ENCODE results near the gene DEFB126. TPM values are rescaled to one million over a fixed set of nuclear protein-coding genes. Genes with fewer than 3 reads are reported as not detected.
"Not testable (repeated sequence)": the region's sequence is repeated elsewhere in the genome, so short reads cannot be mapped to it uniquely, and the experiment has no call there.

DEFB126 gene
- total and polyA plus RNA-seq, 2 of the 13 experiments (the other 11 are each of a cell fraction or from before 2014, with no cell fraction given) = not detected

- Histone ChIP-seq H3K4me2 (ENCODE audit: low read depth, low read length) (no peak overlapping the region), H3K27me3 (ENCODE audit: control insufficient read depth in 1 of 2, insufficient read depth in 2 of 2, low read length in 2 of 2) (no peaks in the 10 kb centered on the region), H3K36me3 (replicated peaks in 1 of 2; ENCODE audit: control insufficient read depth in 1 of 2, insufficient read depth in 2 of 2, low read length in 2 of 2) (no peaks in the 10 kb centered on the region), H3K4me1 (ENCODE audit: insufficient read depth, low read length) (no peaks in the 10 kb centered on the region), H3K4me3 (replicated peaks in 1 of 3; ENCODE audit: insufficient read depth in 1 of 3, low read depth in 2 of 3, low read length in 3 of 3) (no peak overlapping the region), H4K20me1 (ENCODE audit: insufficient read depth, low read length) (no peaks in the 10 kb centered on the region), H3K9me3 (ENCODE audit: low read length) (no peaks in the 10 kb centered on the region), H2AFZ (ENCODE audit: low read length) (no peak overlapping the region), H3K79me2 (ENCODE audit: insufficient read depth, low read length) (no peaks in the 10 kb centered on the region), H3K27ac (ENCODE audit: extremely low read length, insufficient read depth, low read length) (no peak overlapping the region), H3K9ac (ENCODE audit: insufficient read depth, low read depth, low read length) (no peak overlapping the region)
- TF ChIP-seq FIP1L1 (IDR thresholded peaks at IDR 0.05; ENCODE audit: borderline replicate concordance, insufficient read depth, low read depth, low read length) (no peak), HMG20B (CRISPR knock-in tag; conservative IDR thresholded peaks at IDR 0.05) (no peak), CEBPB (IDR thresholded peaks at IDR 0.05; ENCODE audit: borderline replicate concordance, low read depth, low read length) (peak; percentile 7; the same call in 1 of the 2 replicates)
- POLR2A ChIA-PET = no interaction called here
- FAIRE-seq (no peak), DNase-seq (ENCODE audit: low spot score) (no peak), ATAC-seq (no peak)
- BruUV-seq (replicated peaks) = no TSS peak
- CTCF ChIA-PET (ENCODE audit: low intra/inter-chr PET ratio, low total read pairs) = no interaction called here
- in situ Hi-C loops (cut with HindIII; ENCODE audit: extremely low pct_ligation_motif_present, low pct_unique_long_range_greater_than_20kb) = no loop called here
- intact Hi-C loops (cut with micrococcal nuclease; ENCODE audit: unreplicated experiment) = no loop called here
Observed at GRCh38 chr20:112396-112795, 30.0 kb upstream of the DEFB126 start.

GRCh38 chr20:117518-117917, 24.9 kb upstream of the DEFB126 start:
- ATAC-seq (no peak), FAIRE-seq (no peak), DNase-seq (ENCODE audit: low spot score) (no peak)
- no peaks in the 10 kb centered on the region for H3K27me3 ChIP-seq (ENCODE audit: control insufficient read depth in 1 of 2, insufficient read depth in 2 of 2, low read length in 2 of 2)
- no peak overlapping the region for H3K9ac ChIP-seq (ENCODE audit: insufficient read depth, low read depth, low read length)
- H3K4me1 ChIP-seq (ENCODE audit: insufficient read depth, low read length) = no peaks in the 10 kb centered on the region
- ChIA-PET CTCF (ENCODE audit: low intra/inter-chr PET ratio, low total read pairs) (no interaction called here), POLR2A (no interaction called here)
- H3K9me3 ChIP-seq (ENCODE audit: low read length) = no peaks in the 10 kb centered on the region
- no peak overlapping the region for H3K4me3 ChIP-seq (replicated peaks in 1 of 3; ENCODE audit: insufficient read depth in 1 of 3, low read depth in 2 of 3, low read length in 3 of 3)
- H3K79me2 ChIP-seq (ENCODE audit: insufficient read depth, low read length) = no peaks in the 10 kb centered on the region
- H4K20me1 ChIP-seq (ENCODE audit: insufficient read depth, low read length) = no peaks in the 10 kb centered on the region
- no TSS peak for BruUV-seq (replicated peaks)
- H3K27ac ChIP-seq (ENCODE audit: extremely low read length, insufficient read depth, low read length) = no peak overlapping the region
- no peak overlapping the region for H3K4me2 ChIP-seq (ENCODE audit: low read depth, low read length)
- in situ Hi-C loops (cut with HindIII; ENCODE audit: extremely low pct_ligation_motif_present, low pct_unique_long_range_greater_than_20kb) = no loop called here
- intact Hi-C loops (cut with micrococcal nuclease; ENCODE audit: unreplicated experiment) = no loop called here
- TF ChIP-seq NFYB (CRISPR knock-in tag; IDR thresholded peaks at IDR 0.05) (no peak), ZNF75D (CRISPR knock-in tag; IDR thresholded peaks at IDR 0.05; ENCODE audit: borderline replicate concordance) (no peak)
- no peak overlapping the region for H2AFZ ChIP-seq (ENCODE audit: low read length)
- no peaks in the 10 kb centered on the region for H3K36me3 ChIP-seq (replicated peaks in 1 of 2; ENCODE audit: control insufficient read depth in 1 of 2, insufficient read depth in 2 of 2, low read length in 2 of 2)

- H4K20me1 ChIP-seq (ENCODE audit: insufficient read depth, low read length); intact Hi-C loops (cut with micrococcal nuclease; ENCODE audit: unreplicated experiment); H3K4me1 ChIP-seq (ENCODE audit: insufficient read depth, low read length); CTCF ChIA-PET (ENCODE audit: low intra/inter-chr PET ratio, low total read pairs); in situ Hi-C loops (cut with HindIII; ENCODE audit: extremely low pct_ligation_motif_present, low pct_unique_long_range_greater_than_20kb); H3K9ac ChIP-seq (ENCODE audit: insufficient read depth, low read depth, low read length); H3K79me2 ChIP-seq (ENCODE audit: insufficient read depth, low read length); H2AFZ ChIP-seq (ENCODE audit: low read length); ATAC-seq; POLR2A ChIA-PET; H3K9me3 ChIP-seq (ENCODE audit: low read length); H3K36me3 ChIP-seq (replicated peaks in 1 of 2; ENCODE audit: control insufficient read depth in 1 of 2, insufficient read depth in 2 of 2, low read length in 2 of 2); H3K4me2 ChIP-seq (ENCODE audit: low read depth, low read length); H3K4me3 ChIP-seq (replicated peaks in 1 of 3; ENCODE audit: insufficient read depth in 1 of 3, low read depth in 2 of 3, low read length in 3 of 3); DNase-seq (ENCODE audit: low spot score); FAIRE-seq; H3K27ac ChIP-seq (ENCODE audit: extremely low read length, insufficient read depth, low read length); H3K27me3 ChIP-seq (ENCODE audit: control insufficient read depth in 1 of 2, insufficient read depth in 2 of 2, low read length in 2 of 2); BruUV-seq (replicated peaks): not testable (repeated sequence)
- 88% methylated on average over 26 of the region's 28 CpGs for WGBS (ENCODE audit: low lambda C conversion rate)
Observed at GRCh38 chr20:129786-130323, 12.5 kb upstream of the DEFB126 start.

Measured in HepG2 (cell line).